Fibroblast of lung (primary cell): ENCODE measurements around the gene PLEKHG4B.

ENCODE experiments used
- EZH2 ChIP-seq: IDR thresholded peaks from 2 replicates; pipeline ENCODE4 v1.5.1; 2012; ENCODE audit warnings: low read length, control low read depth, mild to moderate bottlenecking; ENCODE audit errors: missing control alignments
- TF ChIP-seq, protein P1 (sequence below), 2 donors: IDR thresholded peaks in 1 of 2; conservative IDR thresholded peaks in 1 of 2; 1 replicate in 1 of 2; 2 replicates in 1 of 2; pipeline ENCODE4 v1.5.1; 2011 to 2012; ENCODE audit warnings: low read length in 2 of 2, control low read depth in 1 of 2, inconsistent platforms in 1 of 2, low read depth in 1 of 2, mild to moderate bottlenecking in 1 of 2

DNA sequence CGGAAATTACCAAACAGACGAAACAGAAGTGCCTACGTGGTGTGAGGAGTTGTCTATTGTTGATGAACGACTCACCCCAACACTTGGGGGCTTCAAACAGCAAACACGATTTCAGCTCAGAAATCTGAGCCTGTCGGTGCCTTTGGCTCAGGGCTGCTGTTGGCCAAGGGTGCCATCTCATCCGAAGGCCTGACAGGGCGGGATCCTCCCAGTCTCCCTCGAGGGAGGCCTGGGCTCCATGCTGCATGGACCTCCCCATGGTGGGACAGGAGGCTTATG lies 100.7 kb downstream of the PLEKHG4B start:
- TF ChIP-seq, protein P1, sequence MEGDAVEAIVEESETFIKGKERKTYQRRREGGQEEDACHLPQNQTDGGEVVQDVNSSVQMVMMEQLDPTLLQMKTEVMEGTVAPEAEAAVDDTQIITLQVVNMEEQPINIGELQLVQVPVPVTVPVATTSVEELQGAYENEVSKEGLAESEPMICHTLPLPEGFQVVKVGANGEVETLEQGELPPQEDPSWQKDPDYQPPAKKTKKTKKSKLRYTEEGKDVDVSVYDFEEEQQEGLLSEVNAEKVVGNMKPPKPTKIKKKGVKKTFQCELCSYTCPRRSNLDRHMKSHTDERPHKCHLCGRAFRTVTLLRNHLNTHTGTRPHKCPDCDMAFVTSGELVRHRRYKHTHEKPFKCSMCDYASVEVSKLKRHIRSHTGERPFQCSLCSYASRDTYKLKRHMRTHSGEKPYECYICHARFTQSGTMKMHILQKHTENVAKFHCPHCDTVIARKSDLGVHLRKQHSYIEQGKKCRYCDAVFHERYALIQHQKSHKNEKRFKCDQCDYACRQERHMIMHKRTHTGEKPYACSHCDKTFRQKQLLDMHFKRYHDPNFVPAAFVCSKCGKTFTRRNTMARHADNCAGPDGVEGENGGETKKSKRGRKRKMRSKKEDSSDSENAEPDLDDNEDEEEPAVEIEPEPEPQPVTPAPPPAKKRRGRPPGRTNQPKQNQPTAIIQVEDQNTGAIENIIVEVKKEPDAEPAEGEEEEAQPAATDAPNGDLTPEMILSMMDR (conservative IDR thresholded peaks at IDR 0.05 in 1 of 2, IDR thresholded peaks at IDR 0.05 in 1 of 2; ENCODE audit: low read depth in 1 of 2, low read length in 2 of 2): no peak
- no peak for TF ChIP-seq EZH2
